SW 1271 (cell line): ENCODE measurements around the gene CTNNA2.

Experiments
- DNase-seq, 2 experiments: peaks; one replicate each; lab custom pipeline; 2025; lab: John Stamatoyannopoulos, UW

CTNNA2 gene

DNA sequence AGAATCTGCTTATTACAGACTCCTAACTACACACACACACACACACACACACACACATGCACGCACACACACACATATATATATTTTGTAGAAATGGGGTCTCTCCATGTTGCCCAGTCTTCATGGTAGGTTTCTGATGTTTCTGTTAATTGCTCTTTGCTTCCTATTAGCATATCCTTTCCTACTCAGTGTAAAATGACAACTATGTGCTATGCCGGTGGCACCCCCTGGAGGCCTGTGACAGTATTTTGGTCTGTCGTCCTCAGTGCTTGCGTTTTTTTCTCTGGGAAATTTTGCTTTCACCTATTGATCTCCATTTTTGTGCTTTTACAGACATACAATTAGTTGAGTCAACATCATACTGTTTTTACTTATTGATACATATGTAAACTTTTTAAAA, 469.6 kb downstream of the CTNNA2 start:
- peak in 1 of 2 experiments; percentile 17 for DNase-seq

DNA sequence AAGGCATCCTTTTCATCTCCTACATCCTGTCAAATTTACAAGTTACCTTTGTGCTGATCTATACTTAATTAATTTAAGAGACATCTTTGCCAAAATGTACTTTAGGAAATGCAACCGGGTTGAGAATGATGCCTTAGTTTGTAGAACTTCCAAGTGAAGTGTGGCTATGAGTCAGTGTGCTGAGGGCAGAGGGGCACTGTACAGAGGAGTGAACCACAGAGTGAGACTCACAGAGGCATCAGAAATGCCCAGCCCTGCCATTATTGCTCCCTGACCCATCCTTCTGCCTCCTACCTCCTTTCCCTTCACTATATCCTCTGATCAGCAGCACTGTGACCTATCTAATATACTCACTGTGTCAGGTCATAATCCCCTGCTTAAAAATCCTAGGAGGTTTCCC, 471.6 kb downstream of the CTNNA2 start:
- DNase-seq, result no peak

DNA sequence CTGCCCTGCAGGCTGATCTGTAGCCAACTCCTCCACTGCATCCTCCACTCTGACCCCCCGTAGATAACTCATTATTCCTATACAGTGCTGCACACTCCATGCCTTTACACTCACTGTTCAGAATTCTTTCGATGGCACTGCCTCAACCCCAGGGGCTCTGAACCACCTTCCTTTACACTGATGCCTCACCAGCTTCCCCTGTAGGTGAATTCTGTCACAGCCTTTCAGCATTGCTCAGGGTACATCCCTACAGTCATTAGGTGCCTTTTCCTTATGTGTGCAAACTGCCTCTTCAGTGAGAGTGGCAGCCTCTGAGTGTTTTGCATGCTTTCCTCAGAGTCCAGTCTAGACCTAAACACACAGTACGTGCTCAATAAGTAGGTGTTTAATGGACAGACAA, 472.3 kb downstream of the CTNNA2 start:
- DNase-seq, result no peak

DNA sequence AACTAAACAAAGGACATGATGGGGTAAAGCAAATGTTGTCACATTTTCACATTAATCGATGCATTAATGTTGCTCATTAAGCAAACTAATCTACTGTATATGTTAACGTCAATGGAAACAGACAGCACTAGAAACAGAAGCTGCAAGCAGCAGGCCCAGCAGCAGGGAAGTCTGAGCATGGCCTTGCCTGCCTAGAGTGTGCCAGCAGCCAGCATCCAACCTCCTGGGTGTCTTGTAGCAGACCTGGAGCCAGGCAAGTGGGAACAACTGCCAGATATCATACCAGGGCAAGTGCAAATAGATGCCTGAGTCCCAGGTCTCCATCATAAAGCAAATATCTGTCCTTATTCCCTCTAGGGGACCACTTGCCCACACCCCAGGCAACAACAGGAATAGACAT, 472.7 kb downstream of the CTNNA2 start:
- no peak for DNase-seq

DNA sequence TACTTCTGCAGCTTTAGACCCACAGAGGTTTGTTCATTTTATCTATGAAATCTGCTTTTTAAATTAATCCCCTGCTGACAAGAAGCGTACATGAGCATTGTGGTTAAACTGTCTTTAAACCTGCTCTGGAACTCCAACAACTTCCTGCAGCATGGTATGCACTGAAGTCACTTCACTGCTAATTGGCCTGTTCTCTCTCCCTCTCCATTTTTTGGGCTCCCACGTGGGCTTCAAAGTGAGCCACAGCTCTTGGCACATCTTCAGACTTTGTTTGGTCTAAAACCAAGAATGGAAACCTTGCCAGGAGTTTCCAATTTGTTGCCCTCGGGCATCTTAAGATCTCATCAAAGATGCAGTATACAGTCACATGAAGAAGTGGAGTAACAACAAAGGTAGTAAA, 480.3 kb downstream of the CTNNA2 start:
- DNase-seq, result no peak

DNA sequence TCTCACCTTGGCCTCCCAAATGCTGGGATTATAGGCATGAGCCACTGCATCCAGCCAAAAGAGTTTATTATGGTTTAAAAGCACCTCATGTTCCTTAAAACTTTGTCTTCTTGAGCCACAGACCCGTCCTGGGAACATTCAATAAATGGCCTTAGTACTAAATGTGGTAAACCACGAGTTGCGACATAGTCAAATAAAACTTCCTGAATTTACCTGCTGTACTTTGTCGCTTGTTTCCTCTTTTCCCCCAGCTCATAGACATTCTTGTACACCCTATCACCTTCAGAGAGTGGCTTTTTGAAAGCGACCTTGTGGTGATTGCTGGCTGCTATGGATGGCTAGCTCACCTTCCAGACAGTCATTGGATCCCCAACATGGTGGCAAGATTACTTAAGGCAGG, 481.3 kb downstream of the CTNNA2 start:
- DNase-seq, result no peak

DNA sequence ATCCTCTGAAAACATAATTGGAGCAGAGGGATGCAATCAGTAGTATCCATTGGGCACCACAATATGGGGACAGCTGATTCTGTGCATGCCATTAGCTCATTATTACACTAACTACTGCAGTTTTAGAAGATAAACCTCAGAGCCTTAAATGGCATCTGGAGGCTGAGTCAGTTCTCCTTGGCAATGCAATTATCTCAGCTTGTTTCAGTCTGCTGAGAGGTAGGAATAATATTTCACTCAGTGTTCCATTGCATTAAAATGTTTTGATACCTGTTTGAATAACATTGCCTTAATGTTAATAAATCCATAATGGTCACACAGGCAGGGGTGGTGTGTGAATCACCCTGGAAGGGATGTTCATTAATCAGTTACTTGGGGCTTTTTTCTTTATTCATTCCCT, 482.1 kb downstream of the CTNNA2 start:
- DNase-seq, result no peak

DNA sequence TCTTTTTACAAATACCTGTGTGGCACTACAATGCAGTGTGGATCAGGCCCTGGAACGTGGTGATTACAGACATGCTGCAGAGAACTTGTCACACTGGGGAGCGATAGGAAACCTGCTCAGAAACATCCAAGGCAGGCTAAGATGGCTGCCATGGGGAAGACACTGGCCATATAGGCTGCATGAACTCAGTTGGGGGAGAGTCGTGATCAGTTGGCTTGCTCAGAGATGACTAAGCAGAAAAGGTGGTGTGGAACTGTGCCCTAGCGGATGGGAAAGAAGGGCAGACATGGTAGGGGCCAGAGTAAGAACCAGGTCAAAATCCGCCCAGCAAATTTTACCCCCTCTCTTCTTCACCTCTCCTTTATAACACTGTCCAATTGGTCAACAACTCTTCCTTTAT, 483.9 kb downstream of the CTNNA2 start:
- no peak for DNase-seq

DNA sequence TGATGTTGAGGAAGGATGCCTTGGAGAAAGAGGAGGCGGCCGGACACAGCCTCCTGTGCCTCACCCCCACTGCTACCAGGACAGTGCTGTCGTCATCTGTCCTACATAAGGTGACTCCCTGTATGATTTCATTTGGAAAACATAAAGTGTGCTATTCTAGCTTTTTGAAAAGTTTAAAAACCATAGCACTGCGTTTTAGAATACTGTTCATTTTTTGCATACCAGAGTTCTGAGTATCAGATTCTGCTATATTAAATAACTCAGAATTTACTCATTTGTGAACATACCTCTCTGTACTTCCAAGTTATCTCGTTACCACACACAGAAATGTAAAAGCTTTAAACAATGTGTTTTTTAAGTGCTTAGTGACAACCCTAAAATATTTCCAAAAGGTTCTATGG, 488.9 kb downstream of the CTNNA2 start:
- peak in 1 of 2 experiments; percentile 38 for DNase-seq

DNA sequence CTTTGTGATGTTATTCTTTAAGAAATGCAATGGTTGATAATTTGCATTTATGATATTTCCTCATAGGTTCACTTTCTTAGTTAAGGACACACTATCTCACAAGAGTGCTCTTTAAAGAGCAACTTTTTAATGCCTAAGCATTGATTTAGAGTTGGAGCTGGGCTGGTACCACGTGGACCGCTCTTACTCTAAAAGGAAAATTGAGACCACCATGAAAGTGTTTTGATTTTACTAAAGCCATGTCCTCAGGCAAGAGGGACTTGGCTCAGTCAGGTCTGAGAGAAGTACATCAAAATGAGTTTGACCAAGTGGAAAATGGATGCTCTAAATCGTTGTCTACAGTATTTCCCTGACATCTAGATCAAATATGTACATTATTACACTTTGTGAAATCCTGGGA, 489.3 kb downstream of the CTNNA2 start:
- no peak for DNase-seq

DNA sequence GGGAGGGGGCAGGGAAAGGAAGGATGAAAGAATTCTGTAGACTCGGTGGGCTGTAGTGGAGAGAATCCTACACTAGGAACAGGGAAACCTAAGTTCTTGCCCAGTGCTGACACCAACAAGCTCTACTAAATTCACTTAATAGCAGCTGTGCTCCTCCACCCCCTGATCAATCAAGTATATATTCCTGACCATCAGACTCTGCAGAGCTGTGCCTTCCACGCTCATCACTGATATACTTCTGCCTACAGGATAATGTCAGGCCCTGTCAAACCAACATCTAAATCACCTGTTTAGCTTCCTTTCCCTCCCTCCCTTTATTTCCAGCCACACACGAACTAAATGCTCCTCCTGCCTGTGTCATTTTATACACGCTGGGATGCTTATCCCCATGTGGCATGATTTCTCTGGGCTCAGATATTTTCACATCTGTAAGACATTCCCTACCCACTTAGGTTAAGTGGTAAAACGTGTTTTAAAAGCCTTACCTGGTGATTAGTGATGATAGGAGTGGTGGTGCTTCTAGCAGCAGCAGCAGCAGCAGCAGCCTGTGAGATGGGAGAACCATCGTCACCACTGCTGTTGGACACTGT, 489.8 kb downstream of the CTNNA2 start:
- no peak for DNase-seq

DNA sequence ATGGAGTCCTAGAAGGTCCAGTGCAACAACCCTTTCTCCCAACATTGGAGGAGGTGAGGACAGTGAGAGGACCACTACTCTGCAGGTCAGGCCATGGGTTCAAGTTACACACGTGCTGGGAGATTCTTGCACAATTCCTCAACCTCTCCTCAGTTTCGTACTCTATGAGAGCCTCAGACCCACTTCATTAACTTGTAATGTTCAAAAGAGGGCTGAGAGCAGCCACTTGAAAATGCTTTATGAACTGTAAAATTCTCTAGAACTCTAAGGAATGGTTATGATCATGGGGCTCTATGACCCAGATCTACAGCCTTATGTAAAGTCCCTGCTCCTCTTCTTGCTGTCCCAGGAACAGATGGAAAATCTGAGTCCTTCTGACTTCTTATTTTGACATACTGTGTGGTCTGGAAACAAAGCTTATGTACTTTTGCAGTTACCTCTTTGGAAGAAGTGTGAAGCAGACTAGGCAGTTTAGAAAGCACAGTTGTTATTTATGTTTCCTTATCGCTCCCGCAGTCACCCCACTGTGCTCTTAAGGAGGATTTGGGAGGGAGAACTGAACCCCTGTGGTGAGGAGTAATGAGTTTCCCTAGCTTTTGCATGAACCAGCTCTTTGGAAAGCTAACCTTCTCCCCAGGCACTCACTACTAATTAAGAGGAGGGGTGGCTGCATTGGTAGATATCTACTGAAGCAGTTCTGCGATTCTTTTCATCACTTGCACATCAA, 495.1 kb downstream of the CTNNA2 start:
- no peak for DNase-seq

DNA sequence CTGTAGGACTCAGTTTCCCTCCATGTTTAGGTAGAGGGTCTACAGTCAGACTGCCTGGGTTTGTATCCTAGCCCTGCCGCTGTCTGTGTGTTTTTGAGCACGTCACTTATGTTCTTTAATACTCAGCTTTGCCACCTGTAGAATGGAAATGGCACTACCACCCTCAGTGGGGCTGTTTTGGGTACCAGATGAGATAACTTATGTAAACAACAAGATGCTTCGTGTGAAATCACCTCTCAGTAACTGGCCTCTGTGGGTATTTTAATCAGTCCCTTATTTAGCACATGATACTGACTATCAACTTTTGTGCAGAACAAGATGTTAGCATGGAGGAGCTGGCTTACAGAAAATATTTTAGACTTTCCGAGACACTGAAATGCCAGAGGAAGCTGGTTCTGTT, 495.7 kb downstream of the CTNNA2 start:
- DNase-seq, result no peak

DNA sequence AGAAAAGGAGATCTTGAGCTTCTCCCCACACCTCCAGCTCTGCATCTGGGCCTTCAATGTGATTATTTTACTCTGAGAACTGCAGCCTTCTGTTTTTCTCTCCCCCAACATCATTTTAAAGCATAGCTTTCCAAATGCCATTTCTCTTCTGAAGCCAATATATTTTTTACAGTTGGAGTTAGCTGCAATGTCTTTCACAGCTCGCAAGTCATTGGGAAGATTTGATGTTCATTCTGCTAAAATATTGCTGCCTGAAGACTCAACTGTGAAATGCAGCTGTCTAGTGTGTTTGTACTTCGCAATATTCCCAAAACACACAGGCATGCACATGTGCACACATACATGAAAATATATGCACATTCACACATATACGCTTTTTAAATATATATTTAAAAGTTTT, 496.4 kb downstream of the CTNNA2 start:
- DNase-seq, result no peak

DNA sequence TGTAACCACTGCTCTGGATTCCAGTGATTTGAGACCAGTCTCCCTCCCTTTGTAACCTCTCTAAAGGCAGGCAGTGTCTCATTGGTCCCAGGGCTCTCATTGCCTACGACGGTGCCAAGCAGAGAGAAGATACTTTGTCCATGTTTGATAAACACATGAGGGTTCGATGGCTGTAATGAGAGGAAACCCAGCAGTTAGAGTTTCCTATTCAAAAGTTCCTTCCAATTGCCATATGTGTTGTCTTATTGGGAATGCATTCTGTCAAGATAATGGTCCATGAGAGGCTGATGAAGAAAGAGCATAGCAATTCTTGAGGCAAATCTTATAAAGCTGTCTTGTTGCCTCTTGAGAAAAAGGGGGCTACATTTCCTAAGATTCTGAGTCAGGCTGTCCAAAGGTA, 499.2 kb downstream of the CTNNA2 start:
- DNase-seq, result no peak

DNA sequence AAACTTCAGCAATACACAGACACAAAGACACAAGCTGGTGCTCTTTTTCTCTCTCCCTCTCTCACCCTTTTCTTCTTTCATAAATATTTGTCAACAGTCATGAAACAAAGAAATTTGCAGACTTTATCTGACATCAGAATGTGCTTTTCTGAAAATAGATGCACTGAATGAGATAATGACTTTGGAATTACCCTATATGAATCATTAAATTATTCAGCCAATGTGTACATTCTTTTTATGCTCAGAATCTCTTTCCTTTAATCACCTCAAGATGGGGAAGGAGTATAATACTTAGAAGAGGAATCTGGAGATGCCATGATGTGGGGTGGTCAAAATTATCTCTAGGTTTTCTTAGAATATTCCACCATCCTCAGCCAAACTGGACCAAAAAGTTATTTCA, 501.8 kb downstream of the CTNNA2 start:
- DNase-seq, result no peak

DNA sequence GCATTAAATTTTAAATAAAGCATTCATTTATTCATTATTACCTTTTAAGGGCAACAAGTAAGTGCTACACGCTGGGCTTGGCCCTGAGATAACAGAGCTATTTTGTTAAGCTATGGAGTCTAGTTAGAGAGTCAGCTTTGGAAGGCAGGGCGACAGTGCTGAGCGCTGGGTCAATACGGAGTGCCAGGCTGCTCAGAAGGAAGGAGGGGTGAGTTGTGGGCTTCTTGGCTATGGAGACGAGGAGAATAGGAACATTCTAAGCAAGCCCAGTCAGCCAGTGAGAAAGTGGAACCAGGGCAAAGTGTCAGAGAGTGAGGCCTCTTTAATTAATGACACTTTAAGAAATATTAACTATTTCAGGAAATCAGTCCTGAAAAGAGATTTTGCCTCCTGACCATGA, 503.3 kb downstream of the CTNNA2 start:
- DNase-seq, result no peak

DNA sequence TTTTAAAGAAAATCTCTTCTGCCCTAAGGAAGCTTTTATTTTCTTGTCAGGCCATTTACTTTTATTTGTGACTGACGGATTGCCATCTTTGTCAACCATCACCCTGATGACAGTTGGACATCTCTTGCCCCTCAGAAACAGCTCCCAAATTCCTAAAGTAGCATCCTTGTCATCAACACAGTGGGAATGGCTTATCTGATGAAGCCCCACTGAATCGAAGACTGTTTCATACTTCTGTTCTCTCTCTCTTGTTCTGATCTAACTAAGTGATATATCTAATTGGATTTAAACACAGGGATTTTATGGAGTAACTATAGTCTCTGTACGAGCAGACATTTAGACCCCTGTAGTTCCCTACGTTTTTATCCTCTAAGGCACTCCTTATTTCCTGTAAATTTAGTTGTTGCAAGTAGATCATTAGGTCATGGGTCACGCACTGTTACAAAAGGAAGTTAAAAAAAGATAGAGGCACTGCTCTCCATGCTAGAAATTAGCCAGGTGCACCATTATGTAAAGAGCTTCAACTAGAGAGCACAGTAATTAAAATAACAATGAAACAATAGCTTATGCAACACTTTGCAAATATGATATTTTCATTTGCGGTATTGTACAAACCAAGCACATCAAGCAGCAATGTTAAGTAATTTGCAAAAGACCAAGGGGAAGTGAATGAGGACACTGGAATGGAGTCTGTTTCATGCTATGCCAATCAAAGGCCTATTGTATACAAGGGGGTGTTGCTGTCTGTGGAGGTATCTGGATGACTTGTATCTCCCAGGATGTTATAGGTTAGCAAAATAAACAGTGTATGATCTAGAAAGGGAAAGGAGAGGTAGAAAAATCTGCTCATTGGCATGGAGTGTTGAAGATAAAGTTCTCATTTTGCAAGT, 507.0 kb downstream of the CTNNA2 start:
- no peak for DNase-seq

DNA sequence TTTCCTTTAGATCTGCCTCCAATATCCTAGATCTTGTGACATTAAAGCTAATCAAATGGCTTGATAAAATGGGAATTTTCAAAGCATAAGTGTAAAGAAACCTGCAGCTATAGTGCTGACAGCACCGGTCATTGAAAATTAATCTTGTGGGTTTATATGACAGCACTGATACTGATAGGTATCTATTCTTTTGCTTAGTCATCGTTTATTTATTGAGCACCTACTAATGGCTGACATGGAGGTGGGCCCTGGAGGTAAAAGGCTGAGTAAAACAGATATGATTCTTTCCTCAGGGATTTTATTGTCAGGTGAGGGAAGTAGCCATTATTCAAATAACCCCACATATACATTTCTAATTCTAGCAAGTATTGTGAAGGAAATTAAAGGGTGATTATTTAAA, 509.2 kb downstream of the CTNNA2 start:
- no peak for DNase-seq

DNA sequence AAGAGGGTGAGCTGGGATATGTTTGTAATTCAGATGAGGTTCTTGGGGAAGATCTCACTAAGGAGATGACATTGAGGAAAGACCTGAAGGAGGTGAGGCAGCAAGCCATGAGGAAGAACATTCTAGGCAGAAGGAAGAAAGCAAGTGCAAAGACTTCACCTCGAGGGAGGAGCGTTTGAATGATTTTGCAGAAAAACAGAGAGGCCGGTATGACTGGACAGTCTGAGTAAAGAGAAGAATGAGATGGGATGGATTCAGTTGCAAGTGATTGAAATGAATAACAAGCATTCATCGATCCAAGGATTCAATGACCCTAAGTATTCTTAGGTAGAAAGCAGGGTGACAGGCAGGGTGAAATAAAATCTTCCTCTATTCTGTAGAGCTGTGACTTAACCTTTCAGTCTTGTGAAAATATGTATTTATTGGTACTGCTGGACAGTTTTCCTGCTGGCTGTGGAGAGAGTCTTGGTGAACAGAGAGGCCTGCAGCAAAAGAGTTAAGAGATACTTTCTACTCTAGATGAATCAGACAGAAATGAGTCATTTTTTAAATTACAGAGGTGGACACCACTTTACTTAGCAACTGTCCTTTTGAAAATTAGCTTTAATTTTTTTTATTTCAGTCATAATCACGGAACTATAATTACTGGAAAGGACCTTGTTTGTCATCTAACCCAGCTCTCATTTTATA, 513.3 kb downstream of the CTNNA2 start:
- DNase-seq, result no peak

DNA sequence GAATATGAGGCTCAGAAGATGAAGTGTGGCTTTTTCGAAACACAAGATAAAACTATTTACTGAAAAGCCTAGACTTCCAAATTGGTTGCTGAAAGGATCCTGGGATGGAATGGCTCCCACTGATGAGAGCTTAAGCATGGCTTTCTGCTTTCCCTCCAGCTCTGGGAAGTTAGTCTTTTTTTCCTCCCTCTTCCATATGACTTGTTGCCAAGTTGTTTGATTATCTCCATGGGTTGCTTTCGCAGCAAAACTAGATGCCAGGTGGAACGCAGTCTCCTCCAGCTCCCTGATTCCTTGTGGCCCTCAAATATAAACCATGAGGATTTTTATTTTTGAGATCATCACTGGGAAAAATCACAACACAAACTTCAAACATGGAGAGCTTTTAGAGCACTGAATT, 515.2 kb downstream of the CTNNA2 start:
- DNase-seq, result no peak

DNA sequence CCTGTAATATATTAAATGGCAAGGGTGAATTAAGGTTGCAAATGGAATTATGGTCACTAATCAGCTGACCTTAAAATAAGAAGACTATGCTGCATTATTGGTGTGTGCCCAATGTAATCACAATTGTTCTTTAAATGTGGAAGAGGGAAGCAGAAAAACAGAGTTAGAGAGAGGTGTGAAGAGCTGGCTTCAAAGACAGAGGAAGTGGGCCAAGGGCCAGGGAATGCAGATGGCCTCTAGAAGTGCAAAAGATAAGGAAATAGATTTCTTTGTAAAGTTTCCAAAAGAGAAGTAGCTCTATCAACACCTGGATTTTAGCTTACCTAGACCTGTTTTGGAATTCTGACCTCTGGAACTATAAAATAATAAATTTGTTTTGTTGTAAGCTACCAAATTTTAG, 515.7 kb downstream of the CTNNA2 start:
- DNase-seq, result no peak

DNA sequence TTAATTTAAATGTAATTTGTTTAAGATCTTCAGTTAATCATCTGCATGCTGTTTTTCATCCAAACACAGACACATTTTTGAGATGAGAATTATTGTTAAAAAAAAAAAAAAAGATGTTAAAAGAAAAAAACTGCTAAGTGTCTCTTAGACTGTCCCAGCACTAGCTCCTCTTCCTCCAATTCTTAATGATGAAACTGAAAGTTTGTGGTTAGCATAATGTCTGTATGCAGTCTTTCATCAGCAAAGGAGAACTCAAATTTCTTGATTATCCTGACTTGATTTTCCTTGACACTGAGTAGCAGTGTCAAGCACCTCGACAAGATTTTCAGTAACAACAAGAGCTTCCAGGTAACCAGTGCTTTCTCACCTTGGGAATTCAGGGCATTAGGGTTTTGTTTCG, 517.3 kb downstream of the CTNNA2 start:
- DNase-seq, result no peak
